Thoracic aorta (tissue), 2 donors: ENCODE measurements around the gene SYNE1. TPM values are rescaled to one million over a fixed set of nuclear protein-coding genes. Genes with fewer than 3 reads are reported as not detected.

Source experiments
- ATAC-seq: fragments of 150-250 bp; one replicate; pipeline ENCODE4 v1.8.0; 2017; ENCODE audit warnings: low read depth; ENCODE audit not compliant: insufficient number of reproducible peaks, low FRiP score
- DNase-seq: peaks from one replicate; pipeline ENCODE4 v3.0.0-alpha.2; 2020; ENCODE audit warnings: low spot score
- H3K27ac ChIP-seq, 2 donors: fragments of 200-600 bp; sonication (generic); 1 replicate in 1 of 2; 2 replicates in 1 of 2; pipeline ENCODE4 v1.5.1; 2016; ENCODE audit warnings: mild to moderate bottlenecking in 2 of 2, moderate library complexity in 2 of 2
- H3K27me3 ChIP-seq: fragments of 200-600 bp; sonication (generic); replicated peaks from 2 replicates; pipeline ENCODE4 v1.6.0; 2016; ENCODE audit warnings: mild to moderate bottlenecking; ENCODE audit not compliant: insufficient read depth
- H3K36me3 ChIP-seq: fragments of 200-600 bp; sonication (generic); one replicate; pipeline ENCODE4 v1.5.1; 2016
- H3K4me1 ChIP-seq, 2 donors: fragments of 200-600 bp; sonication (generic); 1 replicate in 1 of 2; 2 replicates in 1 of 2; pipeline versions ENCODE4 v1.5.1 to v1.6.0; 2016; ENCODE audit warnings: low read depth in 2 of 2, mild to moderate bottlenecking in 1 of 2; ENCODE audit not compliant: control insufficient read depth in 1 of 2
- H3K4me3 ChIP-seq: fragments of 200-600 bp; sonication (generic); 2 replicates; pipeline ENCODE4 v1.5.1; 2016; ENCODE audit warnings: mild to moderate bottlenecking
- H3K9me3 ChIP-seq: fragments of 200-600 bp; sonication (generic); 2 replicates; pipeline ENCODE4 v1.5.1; 2016
- CTCF ChIP-seq: fragments of 200-600 bp; sonication (generic); IDR thresholded peaks from one replicate; pipeline ENCODE4 v1.5.1; 2019; ENCODE audit warnings: antibody characterized with exemption
- total RNA-seq, 2 donors: library from RNA; depleted of rRNA; stranded (reverse); fragments of >200 nt; gene quantifications; one replicate each; pipeline versions ENCODE4 v1.1.0 to v1.2.3, GENCODE V29; 2016

Gene SYNE1
- total RNA-seq, 2 donors from 2014 or later, result 462 to 552 TPM

- no peak for TF ChIP-seq CTCF
- Histone ChIP-seq H3K27ac (peak overlapping the region; percentile 18 to 76), H3K36me3 (no peaks in the 10 kb centered on the region), H3K9me3 (no peaks in the 10 kb centered on the region), H3K27me3 (no peaks in the 10 kb centered on the region), H3K4me1 (peaks cover 18 to 77% of the 10 kb centered on the region in 2 donors), H3K4me3 (no peak overlapping the region)
- no peak for ATAC-seq
- no peak for DNase-seq
Observed at GRCh38 chr6:152386131-152386530, 251.0 kb downstream of the SYNE1 start.

DNA sequence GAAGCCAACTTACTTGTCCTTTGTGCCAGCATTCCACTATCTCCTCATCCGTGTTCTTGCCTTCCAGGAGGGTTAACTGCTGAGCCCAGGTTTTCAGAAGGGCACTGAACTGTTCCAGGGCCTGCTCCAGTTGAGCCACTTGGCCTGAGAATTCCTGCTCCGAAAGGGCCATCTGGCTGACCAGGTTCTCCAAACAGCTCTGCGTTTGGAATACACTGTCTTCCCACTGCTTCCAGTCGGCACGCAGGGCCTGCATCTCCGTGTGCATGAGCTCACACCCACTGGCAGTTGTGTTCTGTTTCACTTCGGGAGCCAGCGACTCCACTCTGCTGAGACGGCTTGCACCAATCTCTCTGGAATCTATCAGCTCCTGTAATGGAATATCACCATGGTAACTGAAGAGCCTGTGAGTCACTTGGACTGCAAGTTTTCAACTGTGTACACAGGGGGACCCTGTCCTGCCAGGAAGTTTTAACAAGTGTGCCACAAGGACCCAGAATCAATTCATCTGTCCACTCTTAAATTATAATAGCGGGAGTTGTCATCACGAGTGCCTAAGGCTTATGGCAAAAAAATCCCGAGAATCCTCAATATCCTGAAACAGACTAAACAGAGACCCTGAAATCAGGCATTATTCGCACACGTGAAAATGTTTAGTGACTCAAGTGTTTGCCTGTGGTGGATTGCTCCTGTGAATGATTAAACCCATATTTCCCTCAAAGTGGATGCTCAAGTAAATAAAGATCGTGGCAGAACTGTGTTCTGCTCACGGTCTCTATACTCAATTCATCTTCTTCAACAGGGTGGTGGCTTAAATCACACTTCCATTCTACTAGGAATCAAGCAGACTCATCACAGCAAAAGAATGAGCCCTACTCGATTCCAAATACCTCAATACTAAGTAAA, 255.9 kb downstream of the SYNE1 start:
- peaks cover 3% of the 10 kb centered on the region for H3K36me3 ChIP-seq
- peak; percentile 68 for DNase-seq
- peaks cover 4 to 52% of the 10 kb centered on the region in 2 donors for H3K4me1 ChIP-seq
- no peak for TF ChIP-seq CTCF
- no peaks in the 10 kb centered on the region for H3K27me3 ChIP-seq
- H3K27ac ChIP-seq, result peak overlapping the region; percentile 86 to 97
- H3K4me3 ChIP-seq, result peak overlapping the region; percentile 73
- peak; percentile 89 for ATAC-seq
- no peaks in the 10 kb centered on the region for H3K9me3 ChIP-seq

- TF ChIP-seq CTCF, result no peak
Observed at GRCh38 chr6:152380351-152380767, 256.8 kb downstream of the SYNE1 start.

DNA sequence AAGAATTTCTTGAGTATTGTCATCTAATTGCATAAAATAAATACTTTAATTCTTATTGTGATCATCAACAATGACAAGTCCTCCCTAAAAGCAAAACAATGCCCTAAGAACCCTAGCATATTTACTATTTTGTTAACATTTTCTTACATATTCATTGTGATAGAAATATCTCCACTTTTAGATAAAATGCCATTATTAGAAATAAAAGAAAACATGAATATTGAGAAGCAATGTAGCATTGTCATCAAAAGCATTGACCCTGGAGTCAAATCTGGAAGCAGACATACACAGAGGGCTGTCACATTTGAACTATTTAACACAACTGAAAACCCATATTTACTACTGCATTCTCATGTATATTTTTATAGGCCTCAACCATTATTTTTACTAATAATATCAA, 257.7 kb downstream of the SYNE1 start:
- Histone ChIP-seq H3K36me3 (peaks cover 10% of the 10 kb centered on the region), H3K27me3 (no peaks in the 10 kb centered on the region), H3K27ac (peak overlapping the region; percentile 86 to 97), H3K4me3 (peak overlapping the region; percentile 73), H3K4me1 (peaks cover 0 to 35% of the 10 kb centered on the region in 2 donors), H3K9me3 (no peaks in the 10 kb centered on the region)
- no peak for TF ChIP-seq CTCF
- ATAC-seq, result no peak
- no peak for DNase-seq

More at GRCh38 chr6:152380351-152380767, 256.8 kb downstream of the SYNE1 start:
- Histone ChIP-seq H3K36me3 (peaks cover 9% of the 10 kb centered on the region), H3K27ac (peak overlapping the region; percentile 86 to 97), H3K9me3 (no peaks in the 10 kb centered on the region), H3K27me3 (no peaks in the 10 kb centered on the region), H3K4me3 (peak overlapping the region; percentile 73), H3K4me1 (peaks cover 0 to 45% of the 10 kb centered on the region in 2 donors)
- no peak for DNase-seq
- peak; percentile 78 for ATAC-seq

DNA sequence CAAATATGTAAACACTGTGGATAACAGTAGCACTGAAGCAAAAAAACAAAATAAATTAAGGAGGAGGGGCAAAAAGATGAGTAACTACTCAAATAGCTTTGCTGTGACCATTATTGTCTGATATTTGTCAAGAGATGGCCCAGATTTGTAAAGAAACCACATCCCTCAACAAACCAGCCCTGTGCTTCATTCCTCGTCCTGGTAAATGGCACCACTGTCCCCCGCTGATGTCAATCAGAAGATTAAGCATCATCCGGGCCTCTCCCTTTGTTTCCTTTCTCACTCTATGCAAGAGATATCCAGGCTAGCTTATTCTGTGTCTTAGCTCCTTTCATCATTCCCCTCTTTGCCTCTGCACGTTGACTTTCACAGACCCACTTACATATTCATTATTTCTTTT, 259.0 kb downstream of the SYNE1 start:
- peak overlapping the region; percentile 73 for H3K4me3 ChIP-seq
- peaks cover 0 to 39% of the 10 kb centered on the region in 2 donors for H3K4me1 ChIP-seq
- no peak for DNase-seq
- peak overlapping the region; percentile 86 to 97 for H3K27ac ChIP-seq
- H3K27me3 ChIP-seq, result no peaks in the 10 kb centered on the region
- TF ChIP-seq CTCF, result no peak
- H3K9me3 ChIP-seq, result no peaks in the 10 kb centered on the region
- H3K36me3 ChIP-seq, result peaks cover 18% of the 10 kb centered on the region
- no peak for ATAC-seq
